NCI-H82 treated with DMSO at 0.1 percent for 48 hours (cell line): Measurements from ENCODE around the gene TANGO2.

ENCODE experiments used
- DNase-seq: peaks from one replicate; lab custom pipeline; 2025; ENCODE audit not compliant: unreplicated experiment; lab: John Stamatoyannopoulos, UW

TANGO2 gene

DNA sequence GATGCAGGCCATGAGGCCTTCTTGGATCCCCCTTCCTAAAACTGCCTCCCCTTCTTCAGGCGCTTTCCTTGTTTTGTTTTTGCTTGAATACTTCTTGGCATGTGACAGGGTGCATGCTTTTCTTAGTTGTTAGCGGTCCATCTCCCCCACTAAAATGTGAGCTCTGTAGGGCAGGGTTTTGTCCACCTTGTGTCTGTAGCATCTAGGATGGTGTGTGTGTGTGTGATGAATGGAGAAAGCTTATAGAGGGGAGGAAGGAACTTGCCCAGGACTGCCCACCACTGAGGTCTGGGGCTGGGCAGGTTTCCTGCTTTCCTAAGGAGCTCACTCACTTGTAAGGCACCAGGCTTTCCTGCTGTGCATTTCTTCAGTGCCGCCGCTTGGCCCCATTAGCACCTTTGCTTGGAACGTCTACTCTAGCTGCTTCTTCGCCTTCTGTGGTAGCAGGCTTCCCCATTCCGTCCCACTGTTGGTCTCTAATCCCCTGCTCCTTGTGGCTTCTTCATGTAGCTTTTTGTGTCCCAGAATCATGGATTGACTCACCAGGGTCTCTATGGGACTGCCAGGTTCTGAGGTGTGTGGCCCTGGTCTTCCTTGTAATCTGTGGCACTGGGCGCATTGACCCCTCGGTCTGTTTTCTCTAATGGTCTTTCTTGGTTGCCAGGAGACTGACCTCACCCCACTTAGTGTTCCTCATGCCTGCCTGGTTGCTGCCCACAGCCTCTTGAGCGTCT, 62.4 kb downstream of the TANGO2 start:
- no peak for DNase-seq

DNA sequence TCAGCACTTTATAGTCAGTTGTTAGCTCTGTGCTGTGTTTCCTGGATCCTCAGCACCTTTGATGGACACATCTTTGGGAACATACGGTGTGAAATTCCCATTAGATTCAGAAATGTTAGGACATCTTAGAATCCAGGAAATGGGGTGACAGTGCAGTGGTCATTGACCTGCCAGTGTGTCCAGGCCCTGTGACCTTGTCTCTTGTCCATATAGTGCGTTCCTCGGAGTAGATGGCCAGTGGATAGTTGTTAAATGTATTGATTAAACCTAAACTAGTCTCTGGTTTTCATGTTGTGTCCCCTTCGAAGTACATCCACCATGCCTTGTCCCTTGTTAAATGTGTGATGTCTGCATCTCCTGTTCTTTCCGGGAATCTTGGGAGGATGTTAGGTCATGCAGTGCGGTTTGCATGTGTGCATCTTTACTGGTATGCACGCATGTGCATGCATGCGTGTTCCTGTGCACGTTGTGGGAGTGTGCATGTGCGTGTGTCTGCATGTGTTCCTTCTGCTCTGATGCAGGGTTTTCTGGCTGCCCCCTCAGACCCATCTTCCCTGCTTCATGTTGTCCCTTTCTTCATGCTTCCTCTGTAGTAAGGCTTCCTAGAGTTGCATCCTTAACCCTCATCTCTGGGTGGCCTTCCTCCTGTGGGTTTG, 63.1 kb downstream of the TANGO2 start:
- no peak for DNase-seq

DNA sequence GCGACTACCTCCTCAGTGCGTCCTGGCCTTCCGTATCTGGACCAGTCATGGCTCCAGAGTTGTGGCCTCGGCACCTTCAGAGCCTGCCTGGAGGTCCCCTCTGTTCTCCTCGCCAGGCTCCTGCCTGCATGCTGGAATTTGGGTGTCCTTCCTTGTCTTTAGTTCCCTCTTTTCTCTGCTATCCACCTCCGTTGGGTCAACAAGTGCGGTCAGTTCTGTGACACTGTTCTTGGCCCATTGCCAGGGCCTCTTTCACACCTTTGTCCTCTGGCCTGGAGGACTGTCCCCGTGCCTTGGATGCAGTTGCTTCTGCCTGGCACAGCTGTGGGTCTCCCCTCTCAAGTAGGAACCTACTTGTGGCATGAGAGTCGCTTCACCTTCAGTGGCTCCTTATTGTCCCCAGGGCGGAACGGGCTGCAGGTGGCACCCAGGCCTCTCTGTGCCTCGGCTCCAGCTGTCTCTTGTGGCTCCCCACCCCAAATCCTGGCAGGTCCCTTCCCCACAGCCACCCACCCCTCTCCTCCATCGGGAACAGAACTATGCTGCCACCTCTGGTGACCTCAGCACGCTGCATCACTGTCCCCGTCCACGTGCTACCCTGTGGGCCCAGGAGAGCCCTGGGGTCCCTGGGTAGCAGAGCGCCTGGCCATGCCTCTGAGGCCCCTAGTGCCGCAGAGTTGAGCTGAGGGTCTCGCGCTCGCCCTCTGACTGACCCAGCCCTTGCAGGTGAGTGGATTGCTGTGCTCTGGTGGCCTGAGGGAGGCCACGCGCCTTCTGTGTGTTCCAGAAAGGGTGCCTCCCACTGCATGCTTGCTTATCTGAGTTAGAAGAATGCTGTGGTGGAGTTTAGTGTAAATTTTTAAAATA, 63.9 kb downstream of the TANGO2 start:
- peak; percentile 12 for DNase-seq

DNA sequence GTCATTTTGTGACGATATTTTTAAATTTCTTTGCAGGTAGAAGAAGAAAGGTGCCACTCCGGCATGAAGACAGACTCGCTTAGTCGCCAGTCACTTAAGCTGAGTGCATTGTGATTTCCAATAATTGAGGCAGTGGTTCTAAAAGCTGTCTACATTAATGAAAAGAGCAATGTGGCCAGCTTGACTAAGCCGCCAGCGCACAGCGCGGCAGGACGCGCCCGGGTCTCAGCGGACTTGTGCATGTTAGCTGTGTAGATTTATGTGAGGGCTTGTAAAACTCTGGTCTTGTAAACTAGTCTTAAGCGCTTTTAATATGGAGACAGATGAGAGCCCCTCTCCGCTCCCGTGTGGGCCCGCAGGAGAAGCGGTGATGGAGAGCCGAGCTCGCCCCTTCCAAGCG, 64.7 kb downstream of the TANGO2 start:
- DNase-seq, result no peak

DNA sequence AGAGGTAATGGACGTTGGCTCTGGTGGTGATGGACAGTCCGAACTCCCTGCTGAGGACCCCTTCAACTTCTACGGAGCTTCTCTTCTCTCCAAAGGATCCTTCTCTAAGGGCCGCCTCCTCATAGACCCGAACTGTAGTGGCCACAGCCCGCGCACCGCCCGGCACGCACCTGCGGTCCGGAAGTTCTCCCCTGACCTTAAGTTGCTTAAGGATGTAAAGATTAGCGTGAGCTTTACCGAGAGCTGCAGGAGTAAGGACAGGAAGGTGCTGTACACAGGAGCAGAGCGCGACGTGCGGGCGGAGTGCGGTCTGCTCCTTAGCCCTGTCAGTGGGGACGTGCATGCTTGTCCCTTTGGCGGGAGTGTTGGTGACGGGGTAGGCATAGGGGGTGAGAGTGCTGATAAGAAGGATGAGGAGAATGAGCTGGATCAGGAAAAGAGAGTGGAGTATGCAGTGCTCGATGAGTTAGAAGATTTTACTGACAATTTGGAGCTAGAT, 65.2 kb downstream of the TANGO2 start:
- no peak for DNase-seq

DNA sequence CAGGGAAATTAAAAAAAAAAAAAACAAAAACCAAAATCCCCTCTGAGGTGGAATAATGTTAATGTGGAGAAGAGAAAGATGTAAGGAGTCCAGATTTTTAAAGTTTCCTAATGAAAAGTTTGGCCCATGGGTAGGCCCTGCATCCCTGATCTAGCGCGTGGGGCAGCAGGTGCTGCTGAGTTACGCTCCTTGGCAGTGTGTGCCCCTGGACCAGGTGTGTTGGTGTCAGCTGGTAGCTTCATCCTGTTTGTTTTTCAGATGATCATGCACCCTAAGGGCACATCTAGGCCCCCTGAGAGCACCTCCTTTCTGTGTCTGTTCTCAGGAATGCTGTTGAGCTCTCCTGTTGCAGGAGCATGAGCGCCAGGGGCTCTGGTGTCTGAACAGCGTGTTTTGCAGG, 65.9 kb downstream of the TANGO2 start:
- DNase-seq, result no peak

DNA sequence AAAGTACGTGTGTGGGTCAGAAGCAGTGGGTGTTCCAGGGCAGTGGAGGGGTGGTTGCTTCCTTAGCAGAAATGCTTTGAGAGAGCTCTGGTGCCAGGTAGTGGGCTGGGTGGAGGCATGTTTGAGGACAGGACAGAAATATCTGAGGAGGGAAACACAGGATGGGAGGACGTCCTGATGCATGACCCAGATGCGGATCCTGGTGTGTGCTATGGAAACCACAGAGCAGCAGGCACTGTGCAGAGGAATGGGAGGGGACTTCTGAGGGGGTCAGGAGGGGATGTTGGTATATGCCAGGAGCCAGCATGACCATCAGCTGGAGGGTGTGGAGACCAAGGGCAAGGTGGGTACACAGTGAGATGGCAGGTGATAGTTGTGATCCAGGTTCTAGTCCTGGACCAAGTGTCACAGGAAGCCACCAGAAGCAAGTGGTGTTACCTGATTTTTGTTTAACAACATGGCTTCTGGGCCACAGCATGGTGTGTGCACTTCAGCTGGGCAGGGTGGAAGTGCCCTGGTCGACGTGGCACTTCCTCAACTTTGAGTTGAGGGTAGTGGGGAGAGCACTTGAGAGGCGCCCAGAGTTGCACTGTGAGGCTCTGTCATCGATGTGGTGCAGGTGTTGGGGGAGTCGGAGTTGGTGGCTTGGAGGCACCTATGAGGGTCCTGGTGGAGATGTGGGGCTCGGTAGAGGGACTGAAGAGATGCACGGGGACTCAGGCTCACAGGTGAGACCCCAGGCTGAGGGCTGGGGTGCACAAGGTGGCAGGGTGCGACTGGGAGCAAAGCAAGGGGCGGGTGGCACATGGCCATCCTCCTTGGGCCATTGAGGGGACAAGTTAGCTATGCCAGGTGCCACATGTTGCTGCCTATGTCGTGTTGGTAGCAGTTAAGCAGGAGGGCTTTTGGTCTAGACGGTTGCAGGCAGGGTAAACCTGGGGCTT, 66.7 kb downstream of the TANGO2 start:
- no peak for DNase-seq

DNA sequence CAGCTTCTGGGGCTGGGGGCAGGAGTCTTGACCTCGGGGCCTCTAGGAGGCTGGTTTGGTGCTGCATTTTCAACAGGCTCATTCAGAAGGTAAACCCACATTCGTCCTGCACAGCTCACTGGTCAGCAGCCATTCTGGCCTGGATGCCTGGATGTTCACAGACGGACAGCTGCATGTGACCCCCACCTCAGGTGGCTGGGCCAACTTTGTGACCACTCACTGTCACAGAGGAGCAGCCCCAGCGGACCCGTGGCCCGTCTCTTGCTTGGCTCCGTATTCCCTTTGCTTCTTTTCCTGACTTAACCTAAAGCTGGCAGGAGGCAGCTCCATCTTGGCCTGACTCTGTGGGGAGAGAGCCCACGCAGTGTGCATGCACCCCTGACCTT, 67.3 kb downstream of the TANGO2 start:
- no peak for DNase-seq

DNA sequence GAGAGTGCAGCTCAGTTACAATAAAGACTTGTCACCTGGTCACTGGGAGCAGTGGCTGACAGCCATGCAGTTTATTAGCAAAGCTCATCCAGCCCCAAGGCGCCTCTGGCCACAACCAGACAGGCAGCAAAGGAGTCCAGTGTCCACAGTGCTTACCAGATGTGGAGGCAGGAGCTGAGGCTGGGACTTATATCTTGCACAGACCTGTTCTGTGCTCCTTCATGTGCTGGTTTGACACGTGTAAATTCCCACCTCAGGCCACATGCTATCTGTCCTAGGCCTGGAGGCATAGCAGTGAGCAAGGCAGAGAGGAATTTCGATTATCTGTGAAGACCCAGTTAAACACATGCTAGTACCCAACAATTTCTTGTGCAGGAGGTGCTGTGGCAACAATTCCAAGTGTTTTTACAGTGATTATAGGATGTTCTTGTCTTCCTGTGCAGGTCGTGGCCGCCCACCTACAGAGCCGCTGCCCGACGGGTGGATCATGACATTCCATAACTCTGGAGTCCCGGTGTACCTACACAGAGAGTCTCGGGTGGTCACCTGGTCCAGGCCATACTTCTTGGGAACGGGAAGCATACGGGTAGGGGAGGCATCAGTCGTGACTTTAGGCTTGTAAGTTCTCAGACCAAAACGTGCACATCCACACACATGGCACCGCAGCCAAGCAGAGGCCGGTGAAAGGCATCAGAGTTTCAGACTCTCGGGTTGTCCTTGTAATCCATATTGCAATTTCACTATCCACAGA, 68.5 kb downstream of the TANGO2 start:
- DNase-seq, result no peak

DNA sequence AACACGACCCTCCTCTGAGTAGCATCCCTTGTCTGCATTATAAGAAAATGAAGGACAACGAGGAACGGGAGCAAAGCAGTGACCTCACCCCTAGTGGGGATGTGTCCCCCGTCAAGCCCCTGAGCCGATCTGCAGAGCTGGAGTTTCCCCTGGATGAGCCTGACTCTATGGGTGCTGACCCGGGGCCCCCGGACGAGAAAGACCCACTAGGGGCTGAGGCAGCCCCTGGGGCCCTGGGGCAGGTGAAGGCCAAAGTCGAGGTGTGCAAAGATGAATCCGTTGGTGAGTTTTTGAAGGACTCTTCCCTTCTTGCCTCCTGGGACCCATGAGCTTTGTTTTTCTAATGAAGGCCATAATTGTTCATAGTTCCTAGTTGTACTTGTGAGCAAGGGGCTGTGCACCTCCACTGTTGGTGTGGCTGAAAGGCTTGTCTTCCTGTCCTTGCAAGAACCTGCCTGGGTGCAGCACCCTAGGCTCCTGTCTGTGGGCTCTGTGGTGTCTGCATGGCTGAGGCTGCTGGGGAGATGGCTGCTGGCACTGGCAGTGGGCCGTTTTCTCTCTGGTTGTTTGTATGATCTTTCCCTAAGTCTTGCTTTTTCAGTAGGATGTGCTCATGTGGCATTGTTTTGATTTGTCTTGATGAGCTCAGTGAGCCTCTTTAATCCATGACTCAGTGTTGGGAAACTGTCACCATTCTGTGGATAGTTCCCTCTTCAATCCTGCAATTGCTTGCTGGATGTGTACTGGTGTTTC, 69.2 kb downstream of the TANGO2 start:
- no peak for DNase-seq

DNA sequence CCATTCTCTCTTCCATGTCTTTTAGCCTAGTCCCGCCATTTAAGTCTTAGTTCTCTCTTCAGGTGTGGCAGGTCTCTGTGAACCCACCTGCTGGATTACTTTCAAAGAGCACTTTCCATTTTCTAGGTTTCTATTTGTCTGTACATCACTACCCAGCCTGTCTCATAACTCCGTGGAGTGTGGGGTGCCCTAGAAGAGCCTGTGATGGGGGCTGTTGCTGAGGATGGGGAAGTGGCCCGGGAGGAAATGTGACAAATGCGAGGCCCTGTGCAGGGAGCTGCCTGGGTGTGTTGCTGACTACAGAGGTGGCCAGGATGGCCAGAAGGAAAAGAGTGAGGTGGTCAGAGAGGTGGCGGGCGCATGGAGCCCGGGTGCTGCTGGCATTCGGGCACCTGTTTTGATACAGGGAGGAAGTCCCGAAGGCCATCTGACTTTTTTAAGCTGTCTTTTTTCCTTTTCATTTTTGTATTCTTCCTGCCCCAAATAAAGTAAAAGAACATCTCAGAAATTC, 69.9 kb downstream of the TANGO2 start:
- no peak for DNase-seq

DNA sequence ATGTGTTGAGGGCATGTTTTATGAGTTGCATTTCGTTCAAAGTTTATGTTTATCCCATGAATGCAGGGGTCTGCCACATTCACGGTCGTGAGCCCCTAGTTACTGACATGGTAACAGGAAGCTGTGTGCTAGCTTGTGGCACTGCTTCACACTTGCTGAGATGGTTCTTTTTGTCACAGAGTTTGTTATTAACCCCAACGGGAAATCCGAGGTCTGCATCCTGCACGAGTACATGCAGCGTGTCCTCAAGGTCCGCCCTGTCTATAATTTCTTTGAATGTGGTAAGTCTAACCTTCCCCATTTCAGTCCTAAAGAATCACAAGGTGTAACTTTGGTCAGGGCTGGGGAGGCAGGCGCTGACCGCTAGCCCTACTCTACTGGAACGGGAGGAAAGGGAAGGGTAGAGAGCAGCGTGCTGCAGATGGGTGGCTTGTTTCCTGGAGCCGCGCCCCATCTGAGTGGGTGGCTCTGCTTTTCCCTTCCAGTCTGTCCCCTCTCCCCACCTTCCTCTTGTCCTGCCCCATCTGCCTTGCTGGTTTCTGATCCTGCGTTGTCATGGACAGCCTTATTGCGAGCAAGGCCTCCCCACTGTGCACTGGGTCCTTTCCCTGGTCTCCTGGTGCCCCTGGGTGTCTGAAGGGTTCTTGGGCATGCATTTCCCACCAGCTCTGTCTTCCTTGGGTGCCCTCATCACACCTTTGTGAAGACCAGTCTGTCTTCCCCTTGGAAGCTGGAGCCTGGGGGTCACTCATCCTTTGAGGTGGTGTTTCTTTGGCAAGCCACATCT, 71.0 kb downstream of the TANGO2 start:
- no peak for DNase-seq

DNA sequence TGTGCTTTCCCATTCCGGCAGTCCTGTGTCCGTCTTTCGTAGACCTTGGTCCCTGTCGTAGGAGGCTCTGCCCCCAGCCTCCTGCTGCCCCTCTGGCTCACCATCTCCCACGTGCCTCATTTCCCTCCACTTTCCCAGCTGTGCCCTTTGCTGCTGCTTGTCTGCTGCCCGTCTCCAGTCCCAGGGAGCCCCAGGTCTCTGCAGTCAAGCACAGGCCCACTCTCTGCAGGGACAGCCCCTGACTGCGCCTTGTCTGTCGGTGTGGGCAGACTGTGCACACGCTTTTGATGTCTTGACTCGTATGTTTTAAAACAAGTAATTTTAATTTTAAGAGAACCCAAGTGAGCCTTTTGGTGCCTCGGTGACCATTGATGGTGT, 71.6 kb downstream of the TANGO2 start:
- no peak for DNase-seq

DNA sequence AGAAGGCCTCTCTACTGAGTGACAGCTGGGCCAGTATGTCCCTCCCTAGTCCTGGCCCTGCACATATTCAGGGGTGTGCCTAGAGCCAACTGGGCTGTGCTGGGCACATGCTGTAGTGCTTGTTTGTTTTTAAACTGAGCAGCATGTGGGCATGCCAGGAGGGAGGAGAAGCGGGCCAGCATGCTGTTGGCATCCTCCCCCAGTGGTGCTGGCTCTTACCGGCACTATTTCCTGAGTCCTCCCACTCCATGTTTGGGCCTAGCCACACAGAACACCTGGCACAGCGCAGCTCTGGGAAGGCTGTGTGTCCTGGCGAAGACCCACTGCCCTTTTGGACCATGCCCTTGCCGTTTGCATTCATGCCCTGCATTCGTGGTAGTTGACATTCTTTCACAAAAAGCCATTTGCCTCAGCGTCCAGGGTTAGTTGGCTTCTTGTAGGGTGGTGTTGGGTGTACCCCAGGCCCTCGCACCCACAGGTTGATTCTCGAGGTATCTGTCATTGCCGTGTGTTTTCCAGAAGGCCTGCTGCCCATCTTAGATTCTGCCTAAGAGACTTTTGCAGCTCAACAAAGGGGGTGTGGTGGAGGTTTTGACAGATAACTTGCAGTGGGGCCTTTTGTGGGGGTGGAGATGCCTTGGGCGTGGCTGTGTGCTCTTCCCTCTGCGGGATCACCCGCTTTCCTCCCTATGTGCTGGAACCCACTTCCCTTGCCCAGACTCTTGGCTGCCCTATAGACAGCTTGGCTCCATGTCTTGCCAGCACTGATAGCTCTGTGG, 72.7 kb downstream of the TANGO2 start:
- DNase-seq, result no peak

DNA sequence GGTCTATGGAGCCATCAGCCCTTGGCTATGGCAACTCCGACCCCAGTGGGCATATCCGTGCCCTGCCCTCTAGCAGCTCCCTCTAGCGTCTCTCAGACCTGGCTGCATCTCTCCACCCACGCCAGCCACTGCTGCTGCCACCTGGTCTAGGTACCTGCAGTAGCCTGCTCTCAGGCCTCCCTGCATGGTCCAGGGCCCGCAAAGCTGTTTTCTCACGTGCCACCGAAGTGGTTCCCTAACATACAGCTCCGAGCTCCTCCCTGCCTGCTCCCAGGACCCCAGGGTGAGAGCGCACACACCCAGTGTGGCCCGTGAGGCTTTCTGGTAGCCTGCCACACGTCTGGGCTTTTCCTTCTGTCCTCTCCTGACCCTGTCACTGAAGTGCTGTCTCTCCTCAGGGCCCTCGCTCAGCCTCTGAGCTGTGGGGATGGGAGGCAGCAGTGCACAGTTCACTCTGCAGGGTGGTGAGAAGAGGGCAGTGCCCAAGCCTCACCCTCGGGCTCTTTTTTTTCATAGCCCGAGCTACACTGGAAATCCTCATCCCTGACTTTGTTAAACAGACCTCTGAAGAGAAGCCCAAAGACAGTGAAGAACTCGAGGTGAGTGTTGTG, 73.4 kb downstream of the TANGO2 start:
- no peak for DNase-seq

DNA sequence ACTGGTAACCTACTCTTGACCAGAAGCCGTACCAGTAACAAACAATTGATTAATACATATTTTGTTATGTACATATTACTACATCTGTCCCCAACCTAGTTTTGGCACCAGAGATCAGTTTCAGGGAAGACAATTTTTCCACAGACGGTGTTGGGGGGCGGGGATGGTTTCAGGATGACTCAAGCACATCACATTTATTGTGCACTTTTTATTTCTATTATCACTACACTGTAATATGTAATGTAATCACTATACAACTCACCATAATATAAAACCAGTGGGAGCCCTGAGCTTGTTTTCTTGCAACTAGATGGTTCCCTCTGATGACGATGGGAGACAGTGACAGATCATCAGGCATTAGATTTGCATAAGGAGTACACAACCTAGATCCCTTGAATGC, 74.6 kb downstream of the TANGO2 start:
- DNase-seq, result no peak
